HG02970 (cell line): ENCODE results near the gene FATE1.
"Not testable (repeated sequence)": the region's sequence is repeated elsewhere in the genome, so short reads cannot be mapped to it uniquely, and the experiment has no call there.

Experiments used
- ATAC-seq: cut with Tn5 transposase; IDR thresholded peaks from one replicate; pipeline ENCODE4 v1.9.1; 2021; ENCODE audit warnings: mild to moderate bottlenecking, moderate library complexity, moderate number of reproducible peaks; ENCODE audit not compliant: unreplicated experiment, low FRiP score

The FATE1 gene, protein sequence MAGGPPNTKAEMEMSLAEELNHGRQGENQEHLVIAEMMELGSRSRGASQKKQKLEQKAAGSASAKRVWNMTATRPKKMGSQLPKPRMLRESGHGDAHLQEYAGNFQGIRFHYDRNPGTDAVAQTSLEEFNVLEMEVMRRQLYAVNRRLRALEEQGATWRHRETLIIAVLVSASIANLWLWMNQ

DNA sequence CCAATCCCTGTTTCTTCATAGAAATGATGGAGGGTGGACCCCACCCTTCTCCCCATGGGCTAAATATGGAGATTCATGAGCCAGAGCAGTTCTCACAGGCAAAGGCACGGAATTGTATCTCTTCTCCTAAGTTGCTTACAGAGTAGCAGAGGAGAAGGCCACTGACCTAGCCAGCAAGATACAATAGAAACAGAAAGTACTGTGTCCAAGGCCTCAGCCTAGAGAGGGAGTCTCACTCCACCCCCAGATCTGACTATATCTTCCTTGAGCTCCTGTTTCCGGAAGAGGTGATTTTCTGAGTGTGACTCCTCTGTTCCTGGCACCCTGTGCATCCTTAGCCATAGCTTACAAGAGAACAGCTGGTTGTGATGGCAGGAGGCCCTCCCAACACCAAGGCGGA lies at the start of gene FATE1:
Gene FATE1 (plus strand): TSS at position 284 of the 400 bp plus-strand sequence. CDS start 85 bp downstream, at position 369.
- ATAC-seq, result no peak

DNA sequence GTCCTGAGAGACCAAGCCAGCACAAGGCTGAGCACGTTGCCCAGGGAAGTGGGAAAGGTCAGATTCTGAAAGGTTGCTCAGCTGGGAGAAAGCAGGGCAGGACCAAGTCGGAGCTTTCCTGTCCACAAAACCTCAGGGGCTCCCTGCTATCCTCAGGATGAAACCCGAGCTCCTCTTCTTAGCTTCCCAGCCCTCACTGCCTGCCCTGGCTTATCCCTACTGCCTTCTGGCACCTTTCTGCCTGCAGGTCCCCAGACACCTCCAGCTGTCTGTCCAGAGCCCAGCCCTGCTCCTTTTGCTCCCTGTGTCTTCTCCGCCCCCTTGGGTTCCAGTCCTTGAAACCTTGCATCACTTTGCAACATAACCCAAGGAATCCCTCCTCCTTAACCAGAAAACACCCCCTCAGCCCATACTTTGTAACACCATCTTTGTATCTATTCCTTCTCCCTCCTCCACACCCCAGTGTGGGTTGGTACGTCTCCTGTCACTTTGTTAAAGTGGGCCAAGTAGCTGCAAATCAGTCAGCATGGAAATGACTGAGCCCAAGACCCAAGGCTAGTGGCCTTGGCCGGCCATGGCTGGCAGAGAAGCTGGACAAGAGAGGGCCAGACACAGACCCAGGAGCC lies 40.6 kb upstream of the FATE1 start:
- no peak for ATAC-seq

DNA sequence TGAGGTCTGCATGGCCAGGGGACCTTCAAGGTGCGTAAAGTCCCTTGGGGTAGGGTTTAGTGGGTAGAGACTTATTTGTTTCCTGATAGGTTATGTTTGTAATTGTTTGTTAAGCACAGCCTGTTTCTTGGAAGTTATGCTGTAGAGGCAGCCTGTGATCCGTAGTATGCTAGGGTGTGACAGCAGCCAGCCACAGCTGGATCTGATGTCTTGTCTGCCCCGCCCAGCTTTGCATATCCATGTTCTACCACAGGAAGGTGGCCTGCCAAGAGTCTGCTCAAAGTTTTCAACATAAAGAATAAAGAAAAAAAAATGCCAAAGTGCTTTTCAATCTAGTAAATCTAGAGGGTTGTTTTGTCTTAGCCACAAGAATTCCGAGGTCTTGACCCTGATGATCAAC lies 39.6 kb upstream of the FATE1 start:
- ATAC-seq, result no peak

DNA sequence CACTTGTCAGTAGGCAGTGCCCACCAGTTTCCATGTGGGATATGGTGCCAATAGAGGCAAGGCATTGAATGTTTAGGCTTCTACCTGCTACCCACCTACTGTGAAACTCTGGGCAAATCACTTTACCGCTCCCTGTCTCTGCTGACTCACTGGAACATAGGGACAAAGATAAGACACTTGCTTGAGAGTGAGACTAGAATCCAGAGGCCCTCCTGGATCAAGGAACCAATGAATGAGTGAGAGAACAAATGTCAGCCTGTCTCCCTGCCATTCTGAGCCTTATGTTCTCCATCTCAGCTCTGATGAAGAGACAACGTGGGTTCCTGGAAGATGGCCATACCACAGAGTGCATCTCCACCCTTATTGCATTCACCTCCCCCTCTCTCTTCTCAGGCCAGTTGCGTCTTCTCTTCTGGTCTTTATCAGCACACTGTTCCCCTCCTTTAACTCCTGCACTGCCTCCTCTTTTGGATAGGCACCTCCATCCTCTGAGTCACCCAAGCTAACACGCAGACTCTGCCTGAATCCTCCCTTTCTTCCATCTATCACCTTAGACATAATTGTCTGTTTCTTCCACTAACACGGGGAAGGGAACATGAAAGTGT lies 35.9 kb upstream of the FATE1 start:
- no peak for ATAC-seq

DNA sequence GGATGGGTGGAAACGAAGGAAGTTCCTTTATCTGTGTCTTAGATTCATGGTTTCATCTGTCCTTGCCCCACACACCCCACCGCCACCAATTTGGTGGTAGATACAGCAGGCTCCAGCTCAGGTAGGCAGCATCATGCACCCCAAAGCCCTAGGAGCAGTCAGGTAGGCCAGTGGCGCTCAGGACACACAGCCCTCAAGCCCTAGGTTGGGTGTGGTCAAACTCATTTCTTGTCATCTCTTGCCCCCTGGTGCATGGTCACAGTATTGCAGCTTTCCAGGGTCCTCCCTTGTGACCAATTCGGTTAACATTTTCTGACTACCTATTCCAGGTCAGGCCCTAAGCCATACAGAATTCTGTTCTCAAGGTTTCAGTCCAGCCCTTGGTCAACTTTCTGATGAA lies 35.0 kb upstream of the FATE1 start:
- ATAC-seq, result no peak

DNA sequence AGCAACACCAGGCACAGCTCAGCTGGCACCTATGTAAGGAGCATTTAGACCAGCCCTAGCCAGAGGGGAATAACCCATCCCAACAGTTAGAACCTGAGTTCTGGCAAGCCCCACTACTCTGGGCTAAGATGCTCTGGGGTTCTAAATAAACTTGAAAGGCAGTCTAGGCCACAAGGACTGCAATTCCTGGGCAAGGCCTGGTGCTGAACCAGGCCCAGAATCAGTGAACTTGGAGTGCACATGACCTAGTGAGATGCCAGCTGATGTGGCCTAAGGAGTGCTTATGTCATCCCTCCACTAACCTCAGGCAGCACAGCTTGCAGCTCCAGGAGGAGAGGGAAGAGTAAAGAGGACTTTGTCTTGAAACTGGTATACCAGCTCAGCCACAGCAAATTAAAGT lies 28.2 kb upstream of the FATE1 start:
- no peak for ATAC-seq

DNA sequence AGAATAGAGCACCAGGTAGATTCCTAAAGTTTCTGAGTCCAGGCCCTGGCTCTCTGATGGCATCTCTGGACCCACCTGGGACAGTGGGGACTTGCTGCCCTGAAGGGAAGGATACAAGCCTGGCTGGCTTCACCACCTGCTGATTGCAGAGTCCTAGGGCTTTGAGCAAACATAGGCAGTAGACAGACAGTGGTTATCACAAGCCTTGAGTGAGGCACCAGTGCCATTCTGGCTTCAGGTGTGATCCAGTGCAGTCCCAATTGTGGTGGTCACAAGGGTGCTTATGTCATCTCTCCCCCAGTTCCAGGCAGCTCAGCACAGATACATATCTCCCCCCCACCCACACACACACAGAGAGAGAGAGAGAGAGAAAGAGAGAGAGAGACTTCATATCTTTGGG lies 27.1 kb upstream of the FATE1 start:
- ATAC-seq, result no peak

DNA sequence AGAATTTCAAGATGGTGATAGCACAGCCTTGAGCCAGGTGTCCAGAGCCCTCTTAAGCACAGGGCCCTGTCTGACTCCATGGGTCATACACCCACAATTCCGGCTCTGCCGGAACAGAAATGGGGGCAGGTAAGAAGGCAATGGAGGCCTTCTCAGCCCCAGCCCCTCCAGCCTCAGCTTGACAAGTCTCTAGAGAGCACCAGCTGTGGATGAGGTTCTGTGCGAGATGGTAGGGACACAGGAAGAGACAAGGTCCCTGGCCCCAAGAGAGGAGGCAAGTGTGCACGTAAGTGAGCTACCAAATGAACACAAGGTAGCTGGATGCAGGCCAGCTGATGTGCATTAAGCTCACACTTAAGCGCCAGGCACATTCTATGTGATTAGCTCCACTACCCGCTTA lies 23.0 kb upstream of the FATE1 start:
- no peak for ATAC-seq

DNA sequence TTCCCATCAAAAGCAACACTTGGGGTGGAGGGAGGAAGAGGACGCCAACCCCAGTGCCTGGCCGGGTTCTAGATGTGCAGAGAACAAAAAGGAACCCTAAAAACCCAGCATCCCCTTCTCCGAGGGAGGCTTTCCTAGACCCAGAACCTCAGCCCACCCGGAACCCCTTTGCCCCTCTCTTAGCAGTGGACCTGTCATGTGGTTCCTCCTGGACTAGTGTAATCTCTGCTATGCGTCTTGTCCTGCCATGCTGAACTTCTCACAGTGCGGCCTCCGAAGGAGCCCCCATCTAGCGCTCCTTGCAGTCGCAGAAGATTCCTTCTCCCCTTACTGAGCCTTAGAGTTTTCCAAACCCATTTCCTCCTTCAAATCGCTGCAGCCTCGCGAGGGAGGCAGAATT lies 21.7 kb upstream of the FATE1 start:
- no peak for ATAC-seq

DNA sequence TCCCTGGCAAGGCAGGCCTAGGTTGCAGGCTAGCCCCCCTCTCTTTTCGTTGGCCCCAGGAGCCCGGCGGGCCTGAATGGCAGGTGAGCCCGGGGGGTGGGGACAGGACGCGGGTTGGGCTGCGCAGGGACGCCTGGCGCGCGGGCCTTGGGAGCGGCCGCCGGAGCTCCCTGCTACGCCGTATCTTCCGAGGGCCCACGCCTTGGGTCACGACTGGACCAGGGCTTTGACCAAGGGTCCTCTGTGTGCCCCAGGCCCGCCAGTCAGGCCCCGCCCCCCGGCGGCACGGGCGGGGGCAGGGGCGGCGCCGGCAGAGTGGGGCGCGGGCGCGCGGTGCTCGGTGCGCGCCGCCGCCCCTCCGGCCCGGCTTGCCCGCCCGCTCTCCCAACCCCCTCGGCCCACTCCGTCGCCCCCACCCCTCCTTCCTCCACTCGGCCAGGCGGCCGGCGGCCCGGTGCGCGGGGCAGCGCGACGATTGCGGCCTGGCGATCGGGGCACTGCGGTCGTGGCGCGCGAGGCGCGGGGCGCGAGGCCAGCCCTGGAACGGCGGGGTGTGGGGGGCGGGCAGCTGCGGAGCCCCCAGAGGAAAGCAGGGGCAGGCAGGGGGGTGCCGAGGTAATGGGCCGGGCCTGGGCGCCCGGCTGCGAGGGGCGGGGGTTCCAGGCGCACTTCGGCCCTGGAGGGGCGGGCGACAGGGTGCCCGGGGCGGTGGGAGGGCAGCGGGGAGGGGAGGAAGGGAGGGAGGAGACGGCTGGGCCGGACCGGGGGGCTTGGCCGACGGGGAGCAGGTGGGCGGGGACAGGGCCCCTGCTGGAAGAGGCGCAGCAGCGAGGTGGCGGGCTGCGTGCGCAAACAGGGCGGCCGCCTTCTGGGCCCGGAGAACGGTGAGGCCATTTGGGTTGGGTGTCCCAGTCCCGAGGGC lies 20.9 kb upstream of the FATE1 start, which contains the start of gene PRRG3:
Gene PRRG3 (plus strand): TSS at position 798 of the 922 bp plus-strand sequence. CDS start 3,357 bp downstream, outside the sequence.
- ATAC-seq, result no peak

DNA sequence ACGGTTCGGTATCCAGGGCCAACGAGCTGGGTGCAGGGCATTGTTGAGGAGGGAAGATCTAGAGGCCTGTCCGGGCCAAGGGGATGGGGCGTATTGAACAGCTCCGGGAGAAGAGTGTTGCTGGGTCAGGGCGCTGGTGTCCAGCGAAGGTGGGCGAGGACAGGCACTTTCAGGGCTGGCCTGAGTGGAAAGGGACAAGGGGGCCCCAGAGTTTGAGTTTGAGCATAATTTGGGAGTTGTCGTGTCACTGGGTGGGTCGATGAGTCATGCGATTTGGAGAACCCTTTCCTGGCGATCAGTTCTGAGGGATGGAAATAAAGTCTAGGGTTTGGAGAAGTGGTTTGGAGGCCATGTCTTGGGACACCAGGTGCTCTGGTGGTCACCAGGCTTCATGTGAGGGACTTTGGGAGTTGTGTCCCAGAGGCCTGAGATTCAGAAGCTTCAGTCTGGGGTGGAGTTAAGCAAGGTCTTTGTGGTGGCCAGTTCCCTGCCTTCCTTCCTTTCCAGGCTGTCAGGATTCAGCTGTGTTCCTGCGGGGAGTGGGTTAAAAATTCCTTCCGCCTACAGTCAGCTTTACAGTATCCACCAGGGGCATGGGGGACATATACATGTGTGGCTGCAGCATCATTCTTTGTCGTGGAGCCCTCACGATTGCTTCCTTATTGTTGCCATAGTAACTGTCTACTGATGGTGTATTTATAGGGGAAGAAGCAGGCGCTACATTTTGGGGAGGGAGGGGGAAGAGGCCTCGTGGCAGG lies 20.1 kb upstream of the FATE1 start:
- ATAC-seq, result no peak

DNA sequence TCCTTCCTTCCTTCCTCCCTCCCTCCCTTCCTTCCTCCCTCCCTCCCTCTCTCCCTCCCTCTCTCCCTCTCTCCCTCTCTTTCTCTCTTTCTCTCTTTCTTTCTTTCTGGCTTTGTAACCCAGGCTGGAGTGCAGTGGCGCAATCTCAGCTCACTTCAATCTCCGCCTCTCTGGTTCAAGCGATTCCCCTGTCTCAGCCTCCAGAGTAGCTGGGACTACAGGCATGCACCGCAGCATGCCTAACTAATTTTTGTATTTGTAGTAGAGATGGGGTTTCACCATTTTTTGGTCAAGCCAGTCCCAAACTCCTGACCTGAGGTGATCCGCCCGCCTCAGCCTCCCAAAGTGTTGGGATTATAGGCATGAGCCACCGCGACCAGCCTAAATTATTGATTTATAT lies 18.8 kb upstream of the FATE1 start:
- ATAC-seq, result not testable (repeated sequence)

DNA sequence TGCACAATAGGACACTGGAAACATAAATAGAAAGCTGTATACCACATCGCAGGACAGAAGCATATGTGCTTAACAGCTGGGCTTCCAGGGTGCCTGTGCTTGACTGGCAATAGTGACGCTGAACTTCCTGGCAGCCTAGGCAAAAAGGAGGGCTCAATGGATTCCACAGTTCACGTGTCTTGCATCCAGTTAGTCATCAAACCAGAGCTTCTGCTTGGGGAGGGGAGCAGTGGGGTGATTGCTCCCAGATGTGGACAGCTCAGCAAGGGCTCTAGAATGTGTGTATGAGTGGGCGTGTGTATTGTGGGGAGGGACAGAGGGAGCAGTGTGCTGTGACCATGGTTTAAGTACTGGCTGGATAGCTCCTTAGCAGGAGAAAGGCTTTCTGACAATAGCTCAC lies 18.3 kb upstream of the FATE1 start:
- ATAC-seq, result no peak

DNA sequence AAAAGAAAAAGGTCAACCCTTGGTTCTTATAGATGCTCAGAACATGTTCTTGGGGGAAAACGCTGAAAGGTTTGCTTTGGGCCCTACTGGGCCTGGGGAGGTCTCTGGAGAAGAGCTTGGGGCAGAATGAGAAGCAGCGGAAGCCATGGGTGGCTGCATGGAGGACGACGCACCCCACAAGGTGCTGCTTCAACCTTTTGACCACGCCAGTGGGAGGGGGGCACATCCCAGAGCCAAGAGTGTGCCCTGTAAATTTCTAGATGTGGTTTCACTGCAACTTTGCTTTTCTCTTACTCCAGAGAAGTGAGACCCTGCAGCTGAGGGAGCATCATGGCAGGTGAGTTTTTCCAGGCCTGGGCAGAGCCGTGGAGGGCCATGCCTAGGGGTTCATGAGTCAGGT lies 17.4 kb upstream of the FATE1 start:
- no peak for ATAC-seq

DNA sequence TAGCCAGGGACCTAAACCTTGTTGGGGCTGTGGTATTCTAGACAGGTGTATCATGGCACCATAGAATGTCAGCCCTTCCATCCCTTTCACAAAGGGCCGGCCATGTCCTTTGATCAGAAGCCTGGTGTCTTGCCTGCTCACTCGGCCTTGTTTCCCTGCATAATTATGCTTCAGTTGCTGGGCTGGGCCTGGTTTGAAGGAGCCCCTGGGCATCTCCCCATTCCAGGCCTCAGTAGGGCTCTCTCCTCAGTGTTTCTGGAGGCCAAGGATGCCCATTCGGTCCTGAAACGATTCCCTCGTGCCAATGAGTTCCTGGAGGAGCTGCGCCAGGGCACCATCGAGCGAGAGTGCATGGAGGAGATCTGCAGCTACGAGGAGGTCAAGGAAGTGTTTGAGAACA lies 16.1 kb upstream of the FATE1 start:
- no peak for ATAC-seq

DNA sequence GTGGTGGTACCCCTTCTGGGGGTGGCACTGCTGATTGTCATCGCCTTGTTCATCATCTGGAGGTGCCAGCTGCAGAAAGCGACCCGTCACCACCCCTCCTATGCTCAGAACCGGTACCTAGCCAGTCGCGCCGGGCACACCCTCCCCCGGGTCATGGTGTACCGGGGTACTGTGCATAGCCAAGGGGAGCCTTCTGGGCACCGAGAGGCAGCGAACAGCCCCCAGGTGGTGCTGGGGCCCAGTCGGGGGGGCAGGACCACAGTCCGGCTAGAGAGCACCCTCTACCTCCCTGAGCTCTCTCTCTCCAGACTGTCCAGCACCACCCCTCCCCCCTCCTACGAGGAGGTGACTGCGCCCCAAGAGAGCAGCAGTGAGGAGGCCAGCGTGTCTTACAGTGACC lies 15.3 kb upstream of the FATE1 start:
- no peak for ATAC-seq

DNA sequence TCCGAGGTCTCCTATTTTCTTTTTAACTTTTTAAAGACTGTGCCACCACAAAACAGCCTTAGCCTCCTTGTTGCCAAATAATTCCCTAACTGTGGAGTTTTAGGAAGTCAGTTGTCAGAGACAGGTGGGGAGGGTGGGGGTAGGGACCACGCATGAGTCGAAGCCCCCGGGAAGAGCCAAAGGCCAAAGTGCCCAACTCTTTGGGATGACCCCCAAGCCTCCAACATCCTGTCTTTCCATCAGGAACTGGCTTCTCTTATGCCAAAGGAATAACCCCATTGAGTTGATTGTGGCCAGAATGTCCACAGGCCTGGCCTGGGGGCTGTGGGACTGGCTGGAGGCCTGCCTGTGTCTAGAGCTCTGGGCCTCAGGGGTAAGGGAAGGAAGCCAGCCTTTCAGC lies 14.8 kb upstream of the FATE1 start:
- ATAC-seq, result no peak

DNA sequence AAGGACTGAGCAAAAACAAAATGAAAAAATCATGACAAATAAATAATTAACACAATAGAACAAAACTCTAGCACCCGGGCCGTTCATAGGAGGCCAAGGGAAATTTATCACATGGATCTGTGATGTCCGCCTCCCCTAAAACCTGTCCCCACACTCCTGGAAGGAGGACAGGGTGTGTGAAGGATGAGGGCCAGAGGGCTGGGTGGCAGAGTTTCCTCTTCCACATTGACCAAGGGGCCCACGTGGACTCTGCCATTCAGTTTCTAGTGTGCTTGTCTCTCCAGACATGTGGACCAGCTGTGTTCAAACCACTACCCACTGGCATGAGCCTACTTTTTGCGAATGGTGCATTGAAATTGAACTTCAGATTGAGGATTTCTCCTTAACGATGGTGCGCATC lies 14.3 kb upstream of the FATE1 start:
- no peak for ATAC-seq

DNA sequence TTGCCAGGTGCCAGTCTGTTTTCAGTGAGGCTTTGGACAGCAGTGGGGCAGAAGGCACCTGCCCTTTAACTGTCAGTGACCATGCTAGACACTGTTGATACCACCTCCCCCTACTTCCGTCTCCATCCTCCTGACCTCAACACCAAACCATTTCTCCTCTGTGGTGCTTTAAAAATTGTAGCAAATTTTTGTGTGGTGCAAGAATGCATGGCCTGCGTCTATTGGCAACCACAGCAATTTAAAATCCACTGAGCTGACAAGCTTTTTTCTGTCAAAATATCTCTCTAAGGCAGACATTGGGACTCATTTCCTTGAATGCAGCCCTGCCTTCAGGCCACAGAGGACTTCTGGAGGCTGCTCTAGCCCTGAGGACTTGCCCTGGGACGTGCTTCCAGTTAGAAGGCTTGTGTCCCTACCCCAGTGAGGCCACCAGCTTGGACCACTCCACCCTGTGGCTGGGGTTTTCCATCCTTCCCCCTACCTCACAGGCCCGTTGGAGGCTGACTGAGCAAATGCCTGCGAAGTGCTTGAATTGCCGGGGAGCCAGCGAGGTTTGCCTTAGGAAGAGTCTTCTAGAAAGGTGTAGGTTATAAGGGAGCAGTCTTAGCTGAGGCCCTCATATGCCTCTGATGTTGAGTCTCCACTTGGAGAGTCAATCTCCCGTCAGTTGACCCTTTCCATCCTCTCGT lies 13.7 kb upstream of the FATE1 start:
- no peak for ATAC-seq
